Gastrocnemius medialis (tissue), 4 donors: ENCODE data around the gene BTBD10. TPM values are rescaled to one million over a fixed set of nuclear protein-coding genes. Genes with fewer than 3 reads are reported as not detected.

Experiments used
- ATAC-seq, 2 donors: fragments of 150-250 bp; one replicate each; pipeline ENCODE4 v1.9.1; 2016
- DNase-seq, 2 donors: peaks; one replicate each; pipeline ENCODE4 v3.0.0-alpha.2; 2019
- H3K27ac ChIP-seq, 4 donors: fragments of 200-600 bp; sonication (generic); 1 replicate in 1 of 4; 2 replicates in 3 of 4; pipeline ENCODE4 v1.5.1; 2016 to 2018; ENCODE audit warnings: mild to moderate bottlenecking in 2 of 4, moderate library complexity in 1 of 4
- H3K27me3 ChIP-seq, 3 donors: fragments of 200-600 bp; sonication (generic) in 2 of 3; 1 replicate in 1 of 3; 2 replicates in 2 of 3; pipeline versions ENCODE4 v1.5.1 to v1.6.0; 2016 to 2019; ENCODE audit warnings: mild to moderate bottlenecking in 1 of 3, moderate library complexity in 1 of 3
- H3K36me3 ChIP-seq, 2 donors: fragments of 200-600 bp; sonication (generic) in 1 of 2; one replicate each; pipeline ENCODE4 v1.5.1; 2017 to 2018
- H3K4me1 ChIP-seq, 2 donors: fragments of 200-600 bp; sonication (generic) in 1 of 2; one replicate each; pipeline ENCODE4 v1.5.1; 2016 to 2017; ENCODE audit warnings: mild to moderate bottlenecking in 2 of 2
- H3K4me3 ChIP-seq, 4 donors: fragments of 200-600 bp; sonication (generic) in 3 of 4; 1 replicate in 1 of 4; 2 replicates in 3 of 4; pipeline ENCODE4 v1.5.1; 2016 to 2019; ENCODE audit warnings: mild to moderate bottlenecking in 2 of 4
- H3K9me3 ChIP-seq, 3 donors: fragments of 200-600 bp; sonication (generic) in 2 of 3; 1 replicate in 1 of 3; 2 replicates in 2 of 3; pipeline ENCODE4 v1.5.1; 2016 to 2019
- CTCF ChIP-seq, 5 experiments: fragments of 450-650 bp in 3 of 5; fragments of 200-600 bp in 2 of 5; sonication (generic) in 2 of 5; IDR thresholded peaks in 4 of 5; conservative IDR thresholded peaks in 1 of 5; 1 replicate in 4 of 5; 2 replicates in 1 of 5; pipeline ENCODE4 v1.5.1; 2016 to 2019; ENCODE audit warnings: antibody characterized with exemption in 5 of 5, mild to moderate bottlenecking in 3 of 5, moderate library complexity in 3 of 5
- POLR2A ChIP-seq, 2 donors: fragments of 450-650 bp; IDR thresholded peaks; one replicate each; pipeline ENCODE4 v1.6.1; 2017; ENCODE audit warnings: antibody characterized with exemption in 2 of 2, mild to moderate bottlenecking in 2 of 2, moderate library complexity in 2 of 2
- in situ Hi-C, 4 donors: fragments of 200-750 bp; cut with MboI; loops; one replicate each; pipeline versions ENCODE4 v1.15.0 to v1.8.0; 2017; ENCODE audit warnings: low sequenced_read_pairs in 4 of 4
- intact Hi-C: fragments of 100-400 bp; cut with DNase I; formaldehyde crosslinking; loops from one replicate; pipeline ENCODE4 v1.15.1; 2023; ENCODE audit warnings: low total_unique reads
- total RNA-seq, 4 donors: library from RNA; depleted of rRNA; stranded (reverse); fragments of >200 nt; gene quantifications; one replicate each; pipeline versions ENCODE4 v1.1.0 to v1.2.3, GENCODE V29; 2016

BTBD10 gene
- total RNA-seq, 4 donors from 2014 or later = 18.6 to 31.9 (median 20.3) TPM

- H3K9me3 ChIP-seq = no peaks in the 10 kb centered on the region
- no peak for DNase-seq
- peak overlapping the region in 1 of 4 donors; percentile 60 for H3K27ac ChIP-seq
- H3K27me3 ChIP-seq = no peaks in the 10 kb centered on the region
- H3K36me3 ChIP-seq = no peaks in the 10 kb centered on the region
- in situ Hi-C loops = no loop called here
- peaks cover 20 to 25% of the 10 kb centered on the region in 2 donors for H3K4me1 ChIP-seq
- no peak for ATAC-seq
- no peak for TF ChIP-seq CTCF (IDR thresholded peaks at IDR 0.05 in 4 of 5, conservative IDR thresholded peaks at IDR 0.05 in 1 of 5)
- no peak for TF ChIP-seq POLR2A (IDR thresholded peaks at IDR 0.05)
- intact Hi-C loops = no loop called here
- H3K4me3 ChIP-seq = no peak overlapping the region
These were observed 13.5 kb downstream of the BTBD10 start for GRCh38 chr11:13449522-13449921.

- no peak overlapping the region for H3K4me3 ChIP-seq
- H3K4me1 ChIP-seq = peaks cover 20 to 25% of the 10 kb centered on the region in 2 donors
- TF ChIP-seq CTCF (IDR thresholded peaks at IDR 0.05 in 4 of 5, conservative IDR thresholded peaks at IDR 0.05 in 1 of 5) = no peak
- no peak for TF ChIP-seq POLR2A (IDR thresholded peaks at IDR 0.05)
- peak overlapping the region; percentile 34 to 60 (median 44) for H3K27ac ChIP-seq
- DNase-seq (no peak), ATAC-seq (peak; percentile 73 to 87)
- H3K27me3 ChIP-seq = no peaks in the 10 kb centered on the region
- intact Hi-C loops (no loop called here), in situ Hi-C loops (no loop called here)
- no peaks in the 10 kb centered on the region for H3K36me3 ChIP-seq
- no peaks in the 10 kb centered on the region for H3K9me3 ChIP-seq
These were observed 14.1 kb downstream of the BTBD10 start for GRCh38 chr11:13448876-13449275.

GRCh38 chr11:13446444-13446843 lies 16.6 kb downstream of the BTBD10 start:
- TF ChIP-seq POLR2A (IDR thresholded peaks at IDR 0.05) = no peak
- no peak for TF ChIP-seq CTCF (IDR thresholded peaks at IDR 0.05 in 4 of 5, conservative IDR thresholded peaks at IDR 0.05 in 1 of 5)
- no peak for ATAC-seq
- Histone ChIP-seq H3K27me3 (no peaks in the 10 kb centered on the region), H3K36me3 (no peaks in the 10 kb centered on the region), H3K9me3 (no peaks in the 10 kb centered on the region), H3K4me1 (peaks cover 20 to 25% of the 10 kb centered on the region in 2 donors), H3K27ac (no peak overlapping the region), H3K4me3 (no peak overlapping the region)
- in situ Hi-C loops = no loop called here
- intact Hi-C loops = no loop called here
- no peak for DNase-seq

- H3K27ac ChIP-seq = no peak overlapping the region
- no peaks in the 10 kb centered on the region for H3K36me3 ChIP-seq
- ATAC-seq = no peak
- TF ChIP-seq POLR2A (IDR thresholded peaks at IDR 0.05) (no peak), CTCF (IDR thresholded peaks at IDR 0.05 in 4 of 5, conservative IDR thresholded peaks at IDR 0.05 in 1 of 5) (no peak)
- in situ Hi-C loops = no loop called here
- no peak overlapping the region for H3K4me3 ChIP-seq
- H3K4me1 ChIP-seq = peaks cover 22 to 26% of the 10 kb centered on the region in 2 donors
- H3K27me3 ChIP-seq = no peaks in the 10 kb centered on the region
- DNase-seq = no peak
- intact Hi-C loops = no loop called here
- no peaks in the 10 kb centered on the region for H3K9me3 ChIP-seq
These were observed 17.4 kb downstream of the BTBD10 start for GRCh38 chr11:13445588-13445987.
